BLaER1 treated with 17β-estradiol and CSF1 and Interleukin-3, amounts not matched to agents 10 nM and 100 nM (cell line): ENCODE results near the gene DUOXA2.

Experiments
- H3K27ac ChIP-seq, 11 experiments: shearing (Covaris generic); formaldehyde crosslinking; 2 replicates each; pipeline ENCODE4 v1.8.1; 2022
- H3K27me3 ChIP-seq, 11 experiments: shearing (Covaris generic); formaldehyde crosslinking; 2 replicates each; pipeline ENCODE4 v1.8.1; 2022
- H3K36me3 ChIP-seq, 11 experiments: shearing (Covaris generic); formaldehyde crosslinking; 2 replicates each; pipeline ENCODE4 v1.8.1; 2022
- H3K4me1 ChIP-seq, 10 experiments: shearing (Covaris generic); formaldehyde crosslinking; 2 replicates each; pipeline ENCODE4 v1.8.1; 2022
- H3K4me2 ChIP-seq, 11 experiments: shearing (Covaris generic); formaldehyde crosslinking; 2 replicates each; pipeline ENCODE4 v1.8.1; 2022
- H3K4me3 ChIP-seq, 10 experiments: shearing (Covaris generic); formaldehyde crosslinking; 2 replicates each; pipeline ENCODE4 v1.8.1; 2022
- H3K9ac ChIP-seq, 11 experiments: shearing (Covaris generic); formaldehyde crosslinking; 2 replicates each; pipeline ENCODE4 v1.8.1; 2022
- H3K9me3 ChIP-seq, 11 experiments: shearing (Covaris generic); formaldehyde crosslinking; replicated peaks in 1 of 11; 2 replicates each; pipeline ENCODE4 v1.8.1; 2022
- H4K20me1 ChIP-seq, 11 experiments: shearing (Covaris generic); formaldehyde crosslinking; 2 replicates each; pipeline ENCODE4 v1.8.1; 2022
- Cebpa-rat ChIP-seq, 11 experiments: shearing (Covaris generic); IDR thresholded peaks; 2 replicates each; pipeline ENCODE4 v1.8.1; 2022

DUOXA2 gene

DNA sequence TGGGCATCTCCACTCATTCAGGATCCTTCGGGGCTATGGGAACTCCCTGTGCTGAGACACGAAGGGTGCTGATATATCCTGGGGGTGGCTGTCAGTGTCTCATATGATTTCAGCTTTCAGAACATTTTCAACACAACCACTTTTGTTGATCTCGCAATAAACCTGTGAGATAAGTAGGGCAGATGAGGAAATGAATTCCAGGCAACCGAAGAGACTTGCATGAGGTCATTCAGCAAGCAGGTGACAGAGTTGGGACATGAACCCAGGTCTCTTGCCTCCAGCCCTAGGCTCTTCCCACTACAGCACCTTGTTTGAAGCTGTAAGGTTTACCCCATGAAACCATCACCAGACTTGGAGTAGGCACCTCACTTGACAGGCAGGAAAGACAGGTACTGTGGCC lies 32.3 kb downstream of the DUOXA2 start:
- H3K4me1 ChIP-seq: peaks cover 4 to 28% (median 24%) of the 10 kb centered on the region in 10 experiments; a peak in 19 of 20 replicates
- no peaks in the 10 kb centered on the region for H3K9me3 ChIP-seq
- H3K36me3 ChIP-seq: no peaks in the 10 kb centered on the region; a peak in 1 of 22 replicates
- no peaks in the 10 kb centered on the region for H3K27me3 ChIP-seq
- no peak overlapping the region for H3K4me2 ChIP-seq
- H3K4me3 ChIP-seq: no peak overlapping the region
- H3K9ac ChIP-seq: no peak overlapping the region
- no peak overlapping the region for H3K27ac ChIP-seq
- no peaks in the 10 kb centered on the region; a peak in 1 of 22 replicates for H4K20me1 ChIP-seq
- TF ChIP-seq Cebpa-rat (IDR thresholded peaks at IDR 0.05): no peak

DNA sequence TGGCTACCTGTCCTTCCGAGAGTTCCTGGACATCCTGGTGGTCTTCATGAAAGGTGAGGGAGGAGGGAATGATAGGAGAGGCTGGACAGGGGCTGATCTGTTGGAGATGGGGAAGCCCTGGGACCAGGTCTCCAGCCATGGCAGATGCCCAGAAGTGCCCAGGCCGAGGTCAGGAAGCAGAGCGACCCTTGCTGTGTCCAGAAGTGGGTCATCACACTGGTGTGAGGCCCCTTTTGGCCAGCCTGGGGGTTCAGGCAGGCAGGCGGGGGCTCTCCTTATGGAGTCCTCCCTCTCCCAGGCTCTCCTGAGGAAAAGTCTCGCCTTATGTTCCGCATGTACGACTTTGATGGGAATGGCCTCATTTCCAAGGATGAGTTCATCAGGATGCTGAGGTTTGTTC lies 33.5 kb downstream of the DUOXA2 start:
- Histone ChIP-seq H3K4me1 (peaks cover 0 to 17% (median 12%) of the 10 kb centered on the region in 10 experiments; a peak in 15 of 20 replicates), H3K4me3 (no peak overlapping the region), H3K9ac (no peak overlapping the region), H3K27ac (no peak overlapping the region), H3K36me3 (peaks cover 0 to 9% (median 0%) of the 10 kb centered on the region in 11 experiments; a peak in 5 of 22 replicates), H4K20me1 (no peaks in the 10 kb centered on the region; a peak in 1 of 22 replicates), H3K4me2 (no peak overlapping the region), H3K27me3 (no peaks in the 10 kb centered on the region), H3K9me3 (no peaks in the 10 kb centered on the region)
- no peak for TF ChIP-seq Cebpa-rat (IDR thresholded peaks at IDR 0.05)

DNA sequence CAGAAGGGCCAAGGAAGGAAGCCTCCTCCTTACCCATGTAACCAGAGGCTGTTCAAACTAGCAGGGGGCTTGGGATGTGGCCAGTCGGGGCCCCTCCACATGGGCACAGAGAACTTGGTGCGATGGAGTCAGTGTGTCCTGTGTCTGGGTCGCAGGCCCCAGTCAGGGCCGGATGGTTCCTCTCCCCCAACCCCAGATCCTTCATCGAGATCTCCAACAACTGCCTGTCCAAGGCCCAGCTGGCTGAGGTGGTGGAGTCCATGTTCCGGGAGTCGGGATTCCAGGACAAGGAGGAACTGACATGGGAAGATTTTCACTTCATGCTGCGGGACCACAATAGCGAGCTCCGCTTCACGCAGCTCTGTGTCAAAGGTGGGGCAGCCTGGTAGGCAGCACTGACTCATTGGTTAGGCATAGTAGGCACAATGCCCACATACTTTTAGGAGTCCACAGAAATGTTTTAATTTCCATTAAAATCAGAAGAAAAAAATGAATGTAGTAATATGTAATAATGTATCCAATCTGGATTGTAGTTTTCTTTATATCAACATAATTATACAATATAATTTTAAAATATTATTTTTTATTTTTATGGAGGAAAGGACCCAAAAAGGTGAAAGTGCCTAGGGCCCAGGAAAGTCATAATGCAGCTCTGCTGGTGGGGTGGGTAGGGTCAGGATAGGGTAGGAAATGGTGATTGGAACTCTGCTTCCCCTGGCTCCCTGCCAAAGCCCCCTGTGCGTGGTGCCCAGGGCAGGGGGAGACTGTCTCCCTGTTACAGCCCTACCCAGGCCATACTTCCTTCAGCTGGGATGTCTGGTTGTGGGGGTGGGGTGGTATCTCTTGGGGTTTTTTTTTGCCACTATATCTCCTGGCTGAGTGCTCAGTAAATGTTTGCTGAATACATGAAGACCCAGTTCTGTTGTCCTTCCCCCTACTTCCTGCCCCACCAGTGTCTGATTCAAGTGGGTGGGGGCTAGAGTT lies 34.2 kb downstream of the DUOXA2 start:
- TF ChIP-seq Cebpa-rat (IDR thresholded peaks at IDR 0.05): no peak

DNA sequence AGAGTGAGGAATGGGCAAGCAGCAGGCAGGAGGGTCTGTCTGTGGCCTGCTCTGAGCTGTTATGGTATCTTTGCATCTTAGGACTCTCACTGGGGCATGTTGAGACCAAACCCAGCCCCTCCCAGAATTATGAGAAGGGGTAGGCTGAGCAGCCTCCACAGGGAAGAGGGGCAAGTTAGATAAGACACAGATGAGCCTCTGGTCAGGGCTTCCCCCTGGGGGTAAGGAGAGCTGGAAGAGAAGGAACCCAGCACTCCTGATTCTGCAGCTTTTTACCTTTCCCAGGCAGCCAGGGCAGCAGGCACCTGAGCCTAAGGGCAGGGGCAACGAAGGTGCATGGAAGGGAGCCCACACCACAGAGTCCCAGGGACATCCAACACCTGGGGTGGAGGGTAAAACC lies 34.9 kb downstream of the DUOXA2 start:
- H3K36me3 ChIP-seq: peaks cover 0 to 10% (median 0%) of the 10 kb centered on the region in 11 experiments; a peak in 5 of 22 replicates
- no peaks in the 10 kb centered on the region for H3K27me3 ChIP-seq
- peaks cover 0 to 7% (median 6%) of the 10 kb centered on the region in 10 experiments; a peak in 14 of 20 replicates for H3K4me1 ChIP-seq
- peak overlapping the region in 6 of 11 experiments; percentile 18 to 37 (median 22); a peak in 4 of 22 replicates for H3K4me2 ChIP-seq
- H3K9ac ChIP-seq: no peak overlapping the region
- H3K4me3 ChIP-seq: no peak overlapping the region
- no peaks in the 10 kb centered on the region for H3K9me3 ChIP-seq
- H4K20me1 ChIP-seq: no peaks in the 10 kb centered on the region; a peak in 1 of 22 replicates
- no peak for TF ChIP-seq Cebpa-rat (IDR thresholded peaks at IDR 0.05)
- no peak overlapping the region for H3K27ac ChIP-seq

More for the DNA sequence above, 34.2 kb downstream of the DUOXA2 start:
- no peak overlapping the region for H3K4me3 ChIP-seq
- no peak overlapping the region for H3K27ac ChIP-seq
- H4K20me1 ChIP-seq: no peaks in the 10 kb centered on the region; a peak in 1 of 22 replicates
- H3K36me3 ChIP-seq: peaks cover 0 to 10% (median 0%) of the 10 kb centered on the region in 11 experiments; a peak in 5 of 22 replicates
- H3K9ac ChIP-seq: no peak overlapping the region
- H3K9me3 ChIP-seq: no peaks in the 10 kb centered on the region
- H3K4me2 ChIP-seq: peak overlapping the region in 6 of 11 experiments; percentile 18 to 37 (median 22); a peak in 4 of 22 replicates
- H3K27me3 ChIP-seq: no peaks in the 10 kb centered on the region
- H3K4me1 ChIP-seq: peaks cover 0 to 9% (median 6%) of the 10 kb centered on the region in 10 experiments; a peak in 14 of 20 replicates

GRCh38 chr15:45150481-45150880 lies 36.4 kb downstream of the DUOXA2 start:
- Histone ChIP-seq H3K4me1 (peaks cover 5 to 16% (median 14%) of the 10 kb centered on the region in 10 experiments), H3K9ac (no peak overlapping the region), H3K4me2 (no peak overlapping the region), H3K27me3 (no peaks in the 10 kb centered on the region), H3K36me3 (peaks cover 0 to 10% (median 0%) of the 10 kb centered on the region in 11 experiments; a peak in 5 of 22 replicates), H3K27ac (no peak overlapping the region), H3K4me3 (no peak overlapping the region), H3K9me3 (no peaks in the 10 kb centered on the region), H4K20me1 (no peaks in the 10 kb centered on the region; a peak in 1 of 22 replicates)
- TF ChIP-seq Cebpa-rat (IDR thresholded peaks at IDR 0.05): no peak

GRCh38 chr15:45150997-45151396 lies 36.9 kb downstream of the DUOXA2 start:
- Histone ChIP-seq H4K20me1 (no peaks in the 10 kb centered on the region; a peak in 1 of 22 replicates), H3K9ac (no peak overlapping the region), H3K36me3 (peaks cover 0 to 10% (median 0%) of the 10 kb centered on the region in 11 experiments; a peak in 5 of 22 replicates), H3K27ac (no peak overlapping the region), H3K27me3 (no peaks in the 10 kb centered on the region), H3K9me3 (no peaks in the 10 kb centered on the region), H3K4me2 (no peak overlapping the region), H3K4me1 (peaks cover 10 to 22% (median 19%) of the 10 kb centered on the region in 10 experiments), H3K4me3 (no peak overlapping the region)
- no peak for TF ChIP-seq Cebpa-rat (IDR thresholded peaks at IDR 0.05)

- Histone ChIP-seq H3K4me3 (no peak overlapping the region), H3K4me2 (no peak overlapping the region), H4K20me1 (no peaks in the 10 kb centered on the region; a peak in 1 of 22 replicates), H3K9ac (no peak overlapping the region), H3K36me3 (peaks cover 0 to 10% (median 0%) of the 10 kb centered on the region in 11 experiments; a peak in 5 of 22 replicates), H3K9me3 (no peaks in the 10 kb centered on the region), H3K27ac (no peak overlapping the region), H3K4me1 (peaks cover 19 to 34% (median 30%) of the 10 kb centered on the region in 10 experiments), H3K27me3 (no peaks in the 10 kb centered on the region)
- no peak for TF ChIP-seq Cebpa-rat (IDR thresholded peaks at IDR 0.05)
Measured at GRCh38 chr15:45151998-45152828, 38.1 kb downstream of the DUOXA2 start.

GRCh38 chr15:45155739-45156138 lies 41.6 kb downstream of the DUOXA2 start:
- Histone ChIP-seq H3K4me2 (peak overlapping the region; percentile 22 to 73 (median 46); a peak in 21 of 22 replicates), H3K27ac (no peak overlapping the region), H3K9ac (no peak overlapping the region), H3K9me3 (no peaks in the 10 kb centered on the region), H3K36me3 (peaks cover 0 to 10% (median 0%) of the 10 kb centered on the region in 11 experiments; a peak in 5 of 22 replicates), H3K4me1 (peaks cover 22 to 34% (median 29%) of the 10 kb centered on the region in 10 experiments), H4K20me1 (no peaks in the 10 kb centered on the region; a peak in 1 of 22 replicates), H3K27me3 (no peaks in the 10 kb centered on the region), H3K4me3 (no peak overlapping the region)
- TF ChIP-seq Cebpa-rat (IDR thresholded peaks at IDR 0.05): no peak
